Measurements from ENCODE around the gene PRR20B. TPM values are rescaled to one million over a fixed set of nuclear protein-coding genes. Genes with fewer than 3 reads are reported as not detected.
"Not testable (repeated sequence)": the region's sequence is repeated elsewhere in the genome, so short reads cannot be mapped to it uniquely, and the experiment has no call there.

The PRR20B gene
- total and polyA plus RNA-seq, 4 donors, result not detected

DNA sequence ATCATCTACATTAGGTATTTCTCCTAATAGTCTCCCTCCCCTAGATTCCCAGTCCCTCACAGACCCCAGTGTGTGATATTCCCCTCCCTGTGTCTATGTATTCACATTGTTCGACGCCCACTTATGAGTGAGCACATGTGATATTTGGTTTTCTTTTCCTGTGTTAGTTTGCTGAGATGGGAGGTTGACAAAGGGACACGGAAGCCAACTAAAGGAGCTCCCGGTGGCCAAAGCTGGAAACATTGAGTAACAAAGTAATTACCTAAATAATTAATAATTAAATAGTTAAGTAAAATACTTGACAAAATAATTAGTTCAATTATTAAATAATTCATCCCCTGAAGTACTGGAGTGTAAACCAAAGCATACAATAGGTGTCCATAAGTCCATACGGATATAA lies 8.3 kb upstream of the PRR20B start:
- peaks cover 0 to 14% (median 3%) of the 10 kb centered on the region in 4 donors for H3K4me1 ChIP-seq (ENCODE audit: control insufficient read depth in 4 of 4, insufficient read depth in 4 of 4, low read length in 3 of 4)
- no peak overlapping the region for H3K9ac ChIP-seq (ENCODE audit: low read depth in 1 of 2, low read length in 2 of 2)
- no peak overlapping the region for H3K4me3 ChIP-seq (ENCODE audit: low read depth in 1 of 3, low read length in 3 of 3)
- H3K27ac ChIP-seq (ENCODE audit: low read depth in 1 of 2, low read length in 2 of 2), result no peak overlapping the region
- H3K27me3 ChIP-seq (ENCODE audit: control insufficient read depth in 4 of 4, insufficient read depth in 4 of 4, low read length in 3 of 4), result no peaks in the 10 kb centered on the region
- H3K36me3 ChIP-seq (ENCODE audit: control insufficient read depth in 4 of 4, insufficient read depth in 3 of 4, low read depth in 1 of 4, low read length in 3 of 4), result no peaks in the 10 kb centered on the region
- no peaks in the 10 kb centered on the region for H3K9me3 ChIP-seq (ENCODE audit: control insufficient read depth in 4 of 4, low read length in 3 of 4)
- DNase-seq (ENCODE audit: low spot score), result no peak
- 86% methylated on average over 5 of the region's 5 CpGs for WGBS
- TF ChIP-seq RXRA (IDR thresholded peaks at IDR 0.05) (no peak), RAD21 (IDR thresholded peaks at IDR 0.05) (no peak)
- TF ChIP-seq, protein P1, sequence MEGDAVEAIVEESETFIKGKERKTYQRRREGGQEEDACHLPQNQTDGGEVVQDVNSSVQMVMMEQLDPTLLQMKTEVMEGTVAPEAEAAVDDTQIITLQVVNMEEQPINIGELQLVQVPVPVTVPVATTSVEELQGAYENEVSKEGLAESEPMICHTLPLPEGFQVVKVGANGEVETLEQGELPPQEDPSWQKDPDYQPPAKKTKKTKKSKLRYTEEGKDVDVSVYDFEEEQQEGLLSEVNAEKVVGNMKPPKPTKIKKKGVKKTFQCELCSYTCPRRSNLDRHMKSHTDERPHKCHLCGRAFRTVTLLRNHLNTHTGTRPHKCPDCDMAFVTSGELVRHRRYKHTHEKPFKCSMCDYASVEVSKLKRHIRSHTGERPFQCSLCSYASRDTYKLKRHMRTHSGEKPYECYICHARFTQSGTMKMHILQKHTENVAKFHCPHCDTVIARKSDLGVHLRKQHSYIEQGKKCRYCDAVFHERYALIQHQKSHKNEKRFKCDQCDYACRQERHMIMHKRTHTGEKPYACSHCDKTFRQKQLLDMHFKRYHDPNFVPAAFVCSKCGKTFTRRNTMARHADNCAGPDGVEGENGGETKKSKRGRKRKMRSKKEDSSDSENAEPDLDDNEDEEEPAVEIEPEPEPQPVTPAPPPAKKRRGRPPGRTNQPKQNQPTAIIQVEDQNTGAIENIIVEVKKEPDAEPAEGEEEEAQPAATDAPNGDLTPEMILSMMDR (IDR thresholded peaks at IDR 0.05; ENCODE audit: low read depth, low read length, missing input control), result no peak

DNA sequence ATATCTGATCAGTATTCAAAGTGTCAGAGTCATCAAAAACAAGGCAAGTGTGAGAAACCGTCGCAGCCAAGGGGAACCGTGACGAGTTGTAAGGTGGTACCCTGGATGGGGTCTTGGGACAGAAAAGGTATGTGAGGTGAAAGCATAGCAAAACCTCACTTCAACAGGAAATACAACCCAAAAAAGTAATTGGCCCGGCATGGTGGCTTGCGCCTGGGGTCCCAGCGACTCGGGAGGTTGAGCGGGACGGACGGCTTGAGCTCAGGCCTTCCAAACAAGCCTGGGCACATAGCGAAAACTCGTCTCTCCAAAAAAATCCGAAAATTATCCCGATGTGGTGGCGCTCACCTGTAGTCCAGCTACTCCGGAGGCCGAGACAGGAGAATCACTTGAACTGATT lies 7.5 kb upstream of the PRR20B start:
- H3K27ac ChIP-seq (ENCODE audit: low read depth in 1 of 2, low read length in 2 of 2); H3K27me3 ChIP-seq (ENCODE audit: control insufficient read depth in 4 of 4, insufficient read depth in 4 of 4, low read length in 3 of 4); H3K36me3 ChIP-seq (ENCODE audit: control insufficient read depth in 4 of 4, insufficient read depth in 3 of 4, low read depth in 1 of 4, low read length in 3 of 4); H3K4me3 ChIP-seq (ENCODE audit: low read depth in 1 of 3, low read length in 3 of 3); H3K9me3 ChIP-seq (ENCODE audit: control insufficient read depth in 4 of 4, low read length in 3 of 4); DNase-seq (ENCODE audit: low spot score); H3K9ac ChIP-seq (ENCODE audit: low read depth in 1 of 2, low read length in 2 of 2): not testable (repeated sequence)
- H3K4me1 ChIP-seq (ENCODE audit: control insufficient read depth in 4 of 4, insufficient read depth in 4 of 4, low read length in 3 of 4), result peaks cover 0 to 13% (median 3%) of the 10 kb centered on the region in 4 donors
- WGBS, result 100% methylated on average over 7 of the region's 18 CpGs

DNA sequence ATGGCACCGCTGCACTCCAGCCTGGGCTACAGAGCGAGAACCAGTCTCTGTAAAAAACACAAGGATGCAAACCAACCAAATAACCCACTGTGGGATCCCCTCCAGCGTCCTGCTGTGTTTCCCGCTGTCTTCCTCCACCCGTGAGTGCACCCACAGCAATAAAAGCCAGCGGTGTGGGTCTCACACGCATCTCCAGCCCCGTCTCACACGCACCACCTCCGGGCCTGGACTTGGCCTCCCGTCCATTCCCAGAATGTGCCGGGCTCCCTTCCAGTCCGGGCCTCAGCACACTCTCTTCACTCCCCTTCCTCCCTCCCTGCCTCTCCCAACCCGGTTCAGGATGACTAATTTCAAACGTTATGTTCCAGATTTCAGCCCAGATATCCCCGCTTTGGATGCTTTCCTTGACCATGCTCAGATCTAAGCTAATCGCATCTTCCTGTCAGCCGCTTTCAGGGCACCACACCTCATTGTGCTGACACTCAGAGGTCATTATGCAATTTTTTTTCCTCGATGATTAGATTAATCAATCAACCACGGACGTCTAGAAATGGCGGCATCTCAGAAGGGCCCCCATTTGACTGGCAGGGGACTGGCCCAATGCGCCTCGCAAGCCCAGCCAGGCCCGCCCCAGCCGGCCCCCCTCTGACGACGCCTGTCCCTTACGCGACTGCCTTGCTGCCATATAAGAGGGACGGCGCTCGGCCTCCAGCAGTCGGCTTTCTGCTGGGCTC lies 6.9 kb upstream of the PRR20B start, which contains the start of gene PRR20A:
PRR20A (plus strand) TSS at position 684 of the 734 bp plus-strand sequence. CDS start 387 bp downstream, outside the sequence.
- not testable (repeated sequence) for H3K27ac ChIP-seq (ENCODE audit: low read depth in 1 of 2, low read length in 2 of 2); H3K36me3 ChIP-seq (ENCODE audit: control insufficient read depth in 4 of 4, insufficient read depth in 3 of 4, low read depth in 1 of 4, low read length in 3 of 4); H3K9ac ChIP-seq (ENCODE audit: low read depth in 1 of 2, low read length in 2 of 2); H3K9me3 ChIP-seq (ENCODE audit: control insufficient read depth in 4 of 4, low read length in 3 of 4); H3K4me1 ChIP-seq (ENCODE audit: control insufficient read depth in 4 of 4, insufficient read depth in 4 of 4, low read length in 3 of 4); H3K4me3 ChIP-seq (ENCODE audit: low read depth in 1 of 3, low read length in 3 of 3); H3K27me3 ChIP-seq (ENCODE audit: control insufficient read depth in 4 of 4, insufficient read depth in 4 of 4, low read length in 3 of 4); DNase-seq (ENCODE audit: low spot score)
- WGBS, result 97% methylated on average over 10 of the region's 34 CpGs

DNA sequence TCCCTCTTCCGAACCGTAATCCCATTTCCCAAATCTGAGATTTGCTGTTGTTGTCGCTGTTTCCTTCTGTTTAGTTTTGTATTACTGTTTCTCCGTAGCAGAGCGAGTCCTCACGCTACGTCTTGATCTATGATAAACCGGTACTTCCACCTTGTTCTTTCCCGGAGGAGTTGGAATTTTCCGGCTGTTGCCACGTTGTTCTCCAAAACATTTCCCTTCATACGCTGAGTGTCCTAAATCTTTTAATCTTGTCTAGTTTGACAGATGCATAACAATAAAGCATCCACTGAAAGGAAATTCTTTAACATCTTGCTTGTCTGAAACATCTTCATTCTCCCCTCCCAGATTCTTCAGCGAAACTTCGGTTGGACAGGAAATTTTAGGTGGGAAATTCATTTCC lies 818 bp downstream of the PRR20B start:
- not testable (repeated sequence) for H3K27me3 ChIP-seq (ENCODE audit: control insufficient read depth in 4 of 4, insufficient read depth in 4 of 4, low read length in 3 of 4); H3K4me3 ChIP-seq (ENCODE audit: low read depth in 1 of 3, low read length in 3 of 3); H3K4me1 ChIP-seq (ENCODE audit: control insufficient read depth in 4 of 4, insufficient read depth in 4 of 4, low read length in 3 of 4); H3K36me3 ChIP-seq (ENCODE audit: control insufficient read depth in 4 of 4, insufficient read depth in 3 of 4, low read depth in 1 of 4, low read length in 3 of 4); H3K27ac ChIP-seq (ENCODE audit: low read depth in 1 of 2, low read length in 2 of 2); DNase-seq (ENCODE audit: low spot score); H3K9me3 ChIP-seq (ENCODE audit: control insufficient read depth in 4 of 4, low read length in 3 of 4); H3K9ac ChIP-seq (ENCODE audit: low read depth in 1 of 2, low read length in 2 of 2)
- 96% methylated on average over 6 of the region's 14 CpGs for WGBS

DNA sequence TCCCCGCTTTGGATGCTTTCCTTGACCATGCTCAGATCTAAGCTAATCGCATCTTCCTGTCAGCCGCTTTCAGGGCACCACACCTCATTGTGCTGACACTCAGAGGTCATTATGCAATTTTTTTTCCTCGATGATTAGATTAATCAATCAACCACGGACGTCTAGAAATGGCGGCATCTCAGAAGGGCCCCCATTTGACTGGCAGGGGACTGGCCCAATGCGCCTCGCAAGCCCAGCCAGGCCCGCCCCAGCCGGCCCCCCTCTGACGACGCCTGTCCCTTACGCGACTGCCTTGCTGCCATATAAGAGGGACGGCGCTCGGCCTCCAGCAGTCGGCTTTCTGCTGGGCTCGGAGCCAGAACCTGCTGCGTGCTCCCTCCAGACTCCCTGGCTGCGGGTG lies 6.5 kb downstream of the PRR20B start, which contains the start of gene PRR20C:
PRR20C (plus strand) TSS at position 301 of the 400 bp plus-strand sequence. CDS start 387 bp downstream, outside the sequence.
- not testable (repeated sequence) for H3K36me3 ChIP-seq (ENCODE audit: control insufficient read depth in 4 of 4, insufficient read depth in 3 of 4, low read depth in 1 of 4, low read length in 3 of 4); H3K4me1 ChIP-seq (ENCODE audit: control insufficient read depth in 4 of 4, insufficient read depth in 4 of 4, low read length in 3 of 4); H3K4me3 ChIP-seq (ENCODE audit: low read depth in 1 of 3, low read length in 3 of 3); H3K27me3 ChIP-seq (ENCODE audit: control insufficient read depth in 4 of 4, insufficient read depth in 4 of 4, low read length in 3 of 4); H3K9ac ChIP-seq (ENCODE audit: low read depth in 1 of 2, low read length in 2 of 2); H3K9me3 ChIP-seq (ENCODE audit: control insufficient read depth in 4 of 4, low read length in 3 of 4); H3K27ac ChIP-seq (ENCODE audit: low read depth in 1 of 2, low read length in 2 of 2); DNase-seq (ENCODE audit: low spot score)
- WGBS, result no CpG with 5 or more reads among the region's 22 CpGs

DNA sequence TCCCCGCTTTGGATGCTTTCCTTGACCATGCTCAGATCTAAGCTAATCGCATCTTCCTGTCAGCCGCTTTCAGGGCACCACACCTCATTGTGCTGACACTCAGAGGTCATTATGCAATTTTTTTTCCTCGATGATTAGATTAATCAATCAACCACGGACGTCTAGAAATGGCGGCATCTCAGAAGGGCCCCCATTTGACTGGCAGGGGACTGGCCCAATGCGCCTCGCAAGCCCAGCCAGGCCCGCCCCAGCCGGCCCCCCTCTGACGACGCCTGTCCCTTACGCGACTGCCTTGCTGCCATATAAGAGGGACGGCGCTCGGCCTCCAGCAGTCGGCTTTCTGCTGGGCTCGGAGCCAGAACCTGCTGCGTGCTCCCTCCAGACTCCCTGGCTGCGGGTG lies 13.0 kb downstream of the PRR20B start, which contains the start of gene PRR20D:
PRR20D (plus strand) TSS at position 301 of the 400 bp plus-strand sequence. CDS start 387 bp downstream, outside the sequence.
- not testable (repeated sequence) for H3K27me3 ChIP-seq (ENCODE audit: control insufficient read depth in 4 of 4, insufficient read depth in 4 of 4, low read length in 3 of 4); H3K27ac ChIP-seq (ENCODE audit: low read depth in 1 of 2, low read length in 2 of 2); H3K9ac ChIP-seq (ENCODE audit: low read depth in 1 of 2, low read length in 2 of 2); H3K4me1 ChIP-seq (ENCODE audit: control insufficient read depth in 4 of 4, insufficient read depth in 4 of 4, low read length in 3 of 4); H3K36me3 ChIP-seq (ENCODE audit: control insufficient read depth in 4 of 4, insufficient read depth in 3 of 4, low read depth in 1 of 4, low read length in 3 of 4); DNase-seq (ENCODE audit: low spot score); H3K4me3 ChIP-seq (ENCODE audit: low read depth in 1 of 3, low read length in 3 of 3); H3K9me3 ChIP-seq (ENCODE audit: control insufficient read depth in 4 of 4, low read length in 3 of 4)
- WGBS, result no CpG with 5 or more reads among the region's 22 CpGs

DNA sequence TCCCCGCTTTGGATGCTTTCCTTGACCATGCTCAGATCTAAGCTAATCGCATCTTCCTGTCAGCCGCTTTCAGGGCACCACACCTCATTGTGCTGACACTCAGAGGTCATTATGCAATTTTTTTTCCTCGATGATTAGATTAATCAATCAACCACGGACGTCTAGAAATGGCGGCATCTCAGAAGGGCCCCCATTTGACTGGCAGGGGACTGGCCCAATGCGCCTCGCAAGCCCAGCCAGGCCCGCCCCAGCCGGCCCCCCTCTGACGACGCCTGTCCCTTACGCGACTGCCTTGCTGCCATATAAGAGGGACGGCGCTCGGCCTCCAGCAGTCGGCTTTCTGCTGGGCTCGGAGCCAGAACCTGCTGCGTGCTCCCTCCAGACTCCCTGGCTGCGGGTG lies 19.6 kb downstream of the PRR20B start, which contains the start of gene PRR20E:
PRR20E (plus strand) TSS at position 301 of the 400 bp plus-strand sequence. CDS start 387 bp downstream, outside the sequence.
- no CpG with 5 or more reads among the region's 22 CpGs for WGBS
- H3K9me3 ChIP-seq (ENCODE audit: control insufficient read depth in 4 of 4, low read length in 3 of 4); H3K36me3 ChIP-seq (ENCODE audit: control insufficient read depth in 4 of 4, insufficient read depth in 3 of 4, low read depth in 1 of 4, low read length in 3 of 4); H3K27ac ChIP-seq (ENCODE audit: low read depth in 1 of 2, low read length in 2 of 2); H3K4me1 ChIP-seq (ENCODE audit: control insufficient read depth in 4 of 4, insufficient read depth in 4 of 4, low read length in 3 of 4); DNase-seq (ENCODE audit: low spot score); H3K27me3 ChIP-seq (ENCODE audit: control insufficient read depth in 4 of 4, insufficient read depth in 4 of 4, low read length in 3 of 4); H3K4me3 ChIP-seq (ENCODE audit: low read depth in 1 of 3, low read length in 3 of 3); H3K9ac ChIP-seq (ENCODE audit: low read depth in 1 of 2, low read length in 2 of 2): not testable (repeated sequence)

Measured in liver (tissue), 9 donors.